Measurements from ENCODE around the gene FAM219B.

GRCh38 chr15:74906067-74906449 lies 593 bp downstream of the FAM219B start:
- TF ChIP-seq CTCF (IDR thresholded peaks at IDR 0.05), result no peak
- no peak for TF ChIP-seq POLR2A (IDR thresholded peaks at IDR 0.05)
- no peak for TF ChIP-seq POLR2AphosphoS5 (IDR thresholded peaks at IDR 0.05)
- no peak for TF ChIP-seq EP300 (IDR thresholded peaks at IDR 0.05)
